BLaER1 treated with 17β-estradiol and CSF1 and Interleukin-3, amounts not matched to agents 10 nM and 100 nM (cell line): ENCODE measurements around the gene ZNF446.
"Not testable (repeated sequence)": the region's sequence is repeated elsewhere in the genome, so short reads cannot be mapped to it uniquely, and the experiment has no call there.

Experiments used
- H3K27ac ChIP-seq, 11 experiments: shearing (Covaris generic); formaldehyde crosslinking; 2 replicates each; pipeline ENCODE4 v1.8.1; 2022
- H3K27me3 ChIP-seq, 11 experiments: shearing (Covaris generic); formaldehyde crosslinking; 2 replicates each; pipeline ENCODE4 v1.8.1; 2022
- H3K36me3 ChIP-seq, 11 experiments: shearing (Covaris generic); formaldehyde crosslinking; 2 replicates each; pipeline ENCODE4 v1.8.1; 2022
- H3K4me1 ChIP-seq, 10 experiments: shearing (Covaris generic); formaldehyde crosslinking; 2 replicates each; pipeline ENCODE4 v1.8.1; 2022
- H3K4me2 ChIP-seq, 11 experiments: shearing (Covaris generic); formaldehyde crosslinking; 2 replicates each; pipeline ENCODE4 v1.8.1; 2022
- H3K4me3 ChIP-seq, 10 experiments: shearing (Covaris generic); formaldehyde crosslinking; 2 replicates each; pipeline ENCODE4 v1.8.1; 2022
- H3K9ac ChIP-seq, 11 experiments: shearing (Covaris generic); formaldehyde crosslinking; 2 replicates each; pipeline ENCODE4 v1.8.1; 2022
- H3K9me3 ChIP-seq, 11 experiments: shearing (Covaris generic); formaldehyde crosslinking; replicated peaks in 1 of 11; 2 replicates each; pipeline ENCODE4 v1.8.1; 2022
- H4K20me1 ChIP-seq, 11 experiments: shearing (Covaris generic); formaldehyde crosslinking; 2 replicates each; pipeline ENCODE4 v1.8.1; 2022
- Cebpa-rat ChIP-seq, 11 experiments: shearing (Covaris generic); IDR thresholded peaks; 2 replicates each; pipeline ENCODE4 v1.8.1; 2022

The ZNF446 gene

GRCh38 chr19:58482372-58482771 is 6.2 kb downstream of the ZNF446 start:
- Histone ChIP-seq H3K36me3 (peaks cover 0 to 34% (median 16%) of the 10 kb centered on the region in 11 experiments; a peak in 13 of 22 replicates), H3K27ac (peak overlapping the region in 7 of 11 experiments; percentile 6 to 36 (median 26); a peak in 9 of 22 replicates), H3K9me3 (no peaks in the 10 kb centered on the region), H3K9ac (peak overlapping the region in 6 of 11 experiments; percentile 15 to 51 (median 33); a peak in 5 of 22 replicates), H3K4me3 (no peak overlapping the region), H3K4me2 (peak overlapping the region in 9 of 11 experiments; percentile 6 to 66 (median 42); a peak in 15 of 22 replicates), H3K27me3 (no peaks in the 10 kb centered on the region), H3K4me1 (peaks cover 4 to 37% (median 22%) of the 10 kb centered on the region in 10 experiments; a peak in 19 of 20 replicates), H4K20me1 (no peaks in the 10 kb centered on the region)
- no peak for TF ChIP-seq Cebpa-rat (IDR thresholded peaks at IDR 0.05)

- no peak for TF ChIP-seq Cebpa-rat (IDR thresholded peaks at IDR 0.05)
- peaks cover 0 to 34% (median 16%) of the 10 kb centered on the region in 11 experiments; a peak in 13 of 22 replicates for H3K36me3 ChIP-seq
- no peak overlapping the region for H3K9ac ChIP-seq
- H3K4me3 ChIP-seq, result no peak overlapping the region
- no peaks in the 10 kb centered on the region for H3K27me3 ChIP-seq
- no peak overlapping the region for H3K4me2 ChIP-seq
- peaks cover 0 to 31% (median 17%) of the 10 kb centered on the region in 10 experiments; a peak in 16 of 20 replicates for H3K4me1 ChIP-seq
- H3K27ac ChIP-seq, result no peak overlapping the region
- no peaks in the 10 kb centered on the region for H4K20me1 ChIP-seq
- no peaks in the 10 kb centered on the region for H3K9me3 ChIP-seq
Observed at GRCh38 chr19:58483776-58484175, 7.6 kb downstream of the ZNF446 start.

- H3K9ac ChIP-seq, H3K4me3 ChIP-seq, H3K9me3 ChIP-seq, H3K4me2 ChIP-seq, H3K27ac ChIP-seq, H3K27me3 ChIP-seq, H4K20me1 ChIP-seq: not testable (repeated sequence)
- H3K36me3 ChIP-seq, result peaks cover 0 to 34% (median 16%) of the 10 kb centered on the region in 11 experiments; a peak in 12 of 22 replicates
- peaks cover 0 to 31% (median 17%) of the 10 kb centered on the region in 10 experiments; a peak in 16 of 20 replicates for H3K4me1 ChIP-seq
Observed at GRCh38 chr19:58484349-58484748, 8.2 kb downstream of the ZNF446 start.

- Histone ChIP-seq H4K20me1 (no peaks in the 10 kb centered on the region), H3K27ac (no peak overlapping the region), H3K27me3 (no peaks in the 10 kb centered on the region), H3K4me1 (no peaks in the 10 kb centered on the region), H3K9ac (no peak overlapping the region), H3K36me3 (no peaks in the 10 kb centered on the region), H3K9me3 (no peaks in the 10 kb centered on the region), H3K4me2 (no peak overlapping the region), H3K4me3 (no peak overlapping the region)
- TF ChIP-seq Cebpa-rat (IDR thresholded peaks at IDR 0.05), result no peak
Observed at GRCh38 chr19:58491393-58491792, 15.2 kb downstream of the ZNF446 start.

- no peaks in the 10 kb centered on the region for H4K20me1 ChIP-seq
- H3K4me2 ChIP-seq, result no peak overlapping the region
- H3K27me3 ChIP-seq, result no peaks in the 10 kb centered on the region
- H3K9me3 ChIP-seq, result no peaks in the 10 kb centered on the region
- H3K27ac ChIP-seq, result no peak overlapping the region
- H3K4me3 ChIP-seq, result no peak overlapping the region
- TF ChIP-seq Cebpa-rat (IDR thresholded peaks at IDR 0.05), result no peak
- H3K36me3 ChIP-seq, result no peaks in the 10 kb centered on the region
- H3K9ac ChIP-seq, result no peak overlapping the region
- H3K4me1 ChIP-seq, result peaks cover 0 to 3% (median 0%) of the 10 kb centered on the region in 10 experiments; a peak in 2 of 20 replicates
Observed at GRCh38 chr19:58492265-58492664, 16.1 kb downstream of the ZNF446 start.

- no peaks in the 10 kb centered on the region for H3K36me3 ChIP-seq
- TF ChIP-seq Cebpa-rat (IDR thresholded peaks at IDR 0.05), result no peak
- peak overlapping the region in 3 of 11 experiments; percentile 74 to 78 (median 75); a peak in 5 of 22 replicates for H3K9ac ChIP-seq
- peak overlapping the region; percentile 72 to 99 (median 95); a peak in 21 of 22 replicates for H3K4me2 ChIP-seq
- H3K4me1 ChIP-seq, result peaks cover 17 to 32% (median 25%) of the 10 kb centered on the region in 10 experiments
- no peaks in the 10 kb centered on the region for H3K27me3 ChIP-seq
- H3K9me3 ChIP-seq, result peaks cover 0 to 9% (median 0%) of the 10 kb centered on the region in 11 experiments; a peak in 3 of 22 replicates
- peak overlapping the region in 4 of 10 experiments; percentile 57 to 68 (median 64); a peak in 5 of 20 replicates for H3K4me3 ChIP-seq
- H3K27ac ChIP-seq, result peak overlapping the region in 1 of 11 experiments; percentile 56; a peak in 2 of 22 replicates
- H4K20me1 ChIP-seq, result no peaks in the 10 kb centered on the region
Observed at GRCh38 chr19:58497634-58498170, 21.6 kb downstream of the ZNF446 start.

GRCh38 chr19:58498316-58499020 is 22.3 kb downstream of the ZNF446 start:
- no peak for TF ChIP-seq Cebpa-rat (IDR thresholded peaks at IDR 0.05)
- H4K20me1 ChIP-seq, result no peaks in the 10 kb centered on the region
- no peaks in the 10 kb centered on the region for H3K27me3 ChIP-seq
- H3K9me3 ChIP-seq, result peaks cover 0 to 9% (median 0%) of the 10 kb centered on the region in 11 experiments; a peak in 3 of 22 replicates
- peak overlapping the region in 9 of 11 experiments; percentile 11 to 79 (median 74); a peak in 15 of 22 replicates for H3K9ac ChIP-seq
- H3K36me3 ChIP-seq, result no peaks in the 10 kb centered on the region
- H3K27ac ChIP-seq, result peak overlapping the region in 8 of 11 experiments; percentile 13 to 83 (median 49); a peak in 11 of 22 replicates
- peaks cover 17 to 32% (median 25%) of the 10 kb centered on the region in 10 experiments for H3K4me1 ChIP-seq
- H3K4me3 ChIP-seq, result peak overlapping the region; percentile 54 to 68 (median 60)
- peak overlapping the region; percentile 72 to 99 (median 95) for H3K4me2 ChIP-seq

- Histone ChIP-seq H3K4me2 (peak overlapping the region; percentile 84 to 99 (median 96)), H3K27ac (peak overlapping the region; percentile 36 to 87 (median 79); a peak in 21 of 22 replicates), H3K9me3 (peaks cover 0 to 9% (median 0%) of the 10 kb centered on the region in 11 experiments; a peak in 3 of 22 replicates), H3K27me3 (no peaks in the 10 kb centered on the region), H3K9ac (peak overlapping the region; percentile 68 to 84 (median 78)), H3K4me1 (peaks cover 17 to 32% (median 25%) of the 10 kb centered on the region in 10 experiments), H3K4me3 (peak overlapping the region; percentile 54 to 68 (median 62)), H3K36me3 (no peaks in the 10 kb centered on the region), H4K20me1 (no peaks in the 10 kb centered on the region)
- TF ChIP-seq Cebpa-rat (IDR thresholded peaks at IDR 0.05), result peak in 2 of 11 experiments; percentile 48 to 71; a peak in 2 of 22 replicates
Observed at GRCh38 chr19:58499021-58499927, 23.1 kb downstream of the ZNF446 start.
